ENCODE measurements around the gene TRDMT1.

The TRDMT1 gene

DNA sequence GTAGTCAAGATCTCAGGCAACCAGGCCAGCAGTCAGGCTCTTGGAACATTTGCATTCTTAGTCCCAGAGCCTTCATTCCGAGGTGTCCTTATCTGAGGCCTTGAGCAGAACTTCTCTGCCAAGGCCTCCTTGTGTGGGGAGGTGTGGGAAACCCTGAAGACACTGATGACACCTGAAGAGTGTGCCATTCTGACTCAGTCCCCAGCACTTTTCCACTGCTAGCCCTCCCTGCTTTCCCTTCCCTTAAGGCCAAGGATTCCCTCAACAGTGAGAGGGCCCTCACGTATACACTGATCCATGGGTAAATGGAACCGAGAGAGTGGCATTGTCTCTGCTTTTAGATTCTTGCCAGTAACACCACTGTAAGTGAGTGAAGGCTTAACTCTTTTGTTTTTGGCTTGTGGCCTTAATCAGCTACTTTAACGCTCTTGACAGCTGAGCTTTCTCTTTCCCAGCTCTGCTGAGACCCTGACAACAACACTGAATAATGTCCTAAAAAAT is 30.3 kb downstream of the TRDMT1 start:
- no peak for DNase-seq

DNA sequence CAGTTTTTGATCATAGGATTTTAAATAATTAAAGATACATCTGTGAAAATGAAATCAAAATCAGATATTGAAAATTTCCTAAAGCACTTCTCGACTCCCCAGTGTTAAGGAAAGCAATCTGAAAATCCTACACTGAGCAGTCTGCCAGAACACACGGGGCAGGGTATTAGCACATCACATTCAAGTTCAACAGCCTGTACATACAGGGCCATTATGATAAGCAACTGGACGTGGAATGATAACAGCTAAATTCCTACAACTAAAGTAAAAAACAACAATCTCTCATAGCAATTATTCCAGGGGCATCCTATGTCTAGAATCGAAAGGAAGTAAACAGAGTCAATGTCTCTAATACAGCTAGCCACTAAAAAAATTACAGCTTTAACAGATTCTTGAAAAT is 31.7 kb downstream of the TRDMT1 start:
- DNase-seq, result no peak

DNA sequence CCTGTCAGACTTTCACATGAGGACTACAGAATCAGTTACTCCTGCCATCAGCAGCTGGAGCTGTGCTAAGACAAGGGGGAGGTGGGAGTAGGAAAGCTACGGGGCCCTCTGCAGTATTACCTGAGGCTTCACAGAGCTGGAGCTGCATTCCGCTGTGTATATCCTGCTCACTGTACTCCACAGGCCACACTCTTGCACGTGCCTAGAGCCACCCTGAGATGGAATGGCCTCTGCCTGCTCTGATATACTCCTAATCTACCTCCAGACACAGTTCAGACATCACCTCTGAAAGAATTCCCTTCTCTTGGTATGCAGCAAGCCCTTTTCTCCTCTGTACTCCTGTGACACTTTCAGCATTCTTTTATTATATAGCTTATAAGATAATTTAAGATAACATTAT is 34.8 kb downstream of the TRDMT1 start:
- no peak for DNase-seq

DNA sequence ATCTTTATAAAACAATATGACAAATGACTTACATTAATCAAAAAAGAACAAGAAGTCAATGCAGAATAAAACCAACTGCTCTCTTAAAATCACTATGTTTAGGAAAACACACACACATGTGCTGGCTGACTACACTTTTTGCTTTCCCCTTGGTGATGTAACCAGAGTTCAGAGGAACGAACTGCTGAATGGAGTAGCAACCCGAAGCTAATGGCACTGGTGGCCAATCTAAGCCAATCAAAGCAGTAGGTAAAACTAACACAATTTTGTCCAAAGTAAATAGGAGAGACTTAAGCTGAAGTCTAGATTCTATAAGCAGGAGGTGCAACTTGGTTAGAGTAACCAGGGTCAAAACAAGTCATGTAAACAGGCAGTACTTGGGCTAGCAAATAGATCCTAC is 38.6 kb downstream of the TRDMT1 start:
- no peak for DNase-seq

DNA sequence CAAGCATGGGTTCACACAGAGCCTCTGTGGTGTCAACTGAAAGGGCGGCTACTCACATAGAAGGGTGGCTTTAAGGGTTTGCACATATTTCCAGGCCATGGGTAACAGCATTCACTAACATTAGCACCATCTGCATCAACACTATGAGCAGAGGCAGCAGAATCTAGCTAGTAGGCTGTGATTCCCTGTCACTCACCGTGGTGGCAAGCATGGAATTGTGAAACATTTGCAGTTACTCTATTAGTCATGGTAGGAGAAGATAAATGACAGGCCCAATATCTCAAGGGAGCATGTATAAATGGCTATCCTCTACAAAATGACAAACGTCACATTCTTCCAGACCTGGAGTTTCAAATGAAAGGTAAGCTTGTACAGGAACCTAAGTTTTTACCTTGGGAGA is 39.7 kb downstream of the TRDMT1 start:
- no peak for DNase-seq

DNA sequence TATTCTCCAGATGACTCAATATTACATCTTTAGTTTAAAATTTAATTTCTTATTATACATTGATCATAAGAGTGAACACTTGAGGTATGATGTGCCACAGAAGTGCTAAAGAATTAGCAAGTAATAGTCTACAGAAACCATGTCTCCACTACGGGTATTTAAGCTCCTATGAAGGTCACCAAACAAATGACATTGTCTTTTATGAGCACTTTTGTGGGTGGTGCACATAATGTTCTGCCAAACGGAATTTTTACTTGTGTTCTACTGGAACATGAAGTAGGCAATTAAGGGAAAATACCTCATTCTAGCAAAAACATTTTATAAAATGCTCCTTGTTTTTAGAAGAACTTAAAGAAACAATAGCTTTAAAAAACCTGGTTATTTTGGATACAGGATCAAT is 44.4 kb downstream of the TRDMT1 start:
- DNase-seq, result no peak

DNA sequence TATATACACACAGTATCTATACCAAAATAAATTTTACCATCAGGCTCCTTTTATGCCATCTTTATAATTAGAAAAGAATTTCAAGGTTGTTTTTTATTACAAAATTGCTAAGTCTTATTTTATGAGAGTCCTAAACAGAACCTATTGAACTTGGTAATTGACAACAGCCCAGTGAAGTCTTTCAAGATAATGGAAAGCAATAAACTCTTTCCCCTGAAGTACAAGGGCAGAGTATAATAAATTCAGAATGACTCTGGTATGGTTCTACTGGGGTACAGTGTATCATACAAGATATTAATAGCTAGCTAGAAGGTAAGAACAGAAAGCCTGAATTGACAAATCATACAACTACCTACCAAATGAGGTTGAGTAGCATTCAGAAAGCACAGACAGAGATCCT is 45.6 kb downstream of the TRDMT1 start:
- no peak for DNase-seq

DNA sequence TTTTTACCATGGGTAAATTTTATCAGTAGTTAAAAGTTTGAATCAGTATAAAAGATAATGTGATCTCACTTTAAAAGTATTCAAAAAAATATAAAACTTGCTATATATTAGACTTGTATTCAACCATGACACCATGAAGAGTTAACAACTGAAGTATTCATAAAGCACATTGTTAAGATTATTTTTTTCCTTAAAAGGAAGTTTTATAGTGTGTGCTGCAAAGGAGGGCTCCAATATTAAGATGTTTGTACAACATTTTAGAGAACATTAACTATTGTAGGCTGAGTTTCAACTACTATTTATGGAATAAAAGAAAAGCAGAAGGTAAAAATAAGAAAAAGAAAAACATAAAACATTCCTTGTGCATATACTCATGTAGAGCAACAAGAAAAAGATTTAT is 47.4 kb downstream of the TRDMT1 start:
- no peak for DNase-seq

DNA sequence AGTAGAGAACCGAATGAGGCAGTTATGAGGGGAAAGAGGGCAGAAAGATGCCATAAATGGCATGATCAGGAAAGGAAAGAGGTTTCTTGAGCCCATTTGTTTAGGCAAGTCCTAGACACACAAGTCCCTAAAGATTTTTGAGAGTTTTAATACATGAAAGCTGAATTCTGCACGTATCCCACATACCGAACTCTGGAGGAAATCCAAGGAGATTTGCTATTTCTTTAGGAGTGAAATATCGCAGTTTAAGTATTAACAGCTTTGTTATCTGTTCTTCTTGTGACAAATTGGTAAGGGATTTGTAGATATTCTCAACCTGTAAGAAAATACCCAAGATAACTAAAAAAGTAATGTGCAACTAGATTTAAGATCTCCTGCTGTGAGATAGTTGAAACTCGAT is 48.2 kb downstream of the TRDMT1 start:
- DNase-seq, result no peak

DNA sequence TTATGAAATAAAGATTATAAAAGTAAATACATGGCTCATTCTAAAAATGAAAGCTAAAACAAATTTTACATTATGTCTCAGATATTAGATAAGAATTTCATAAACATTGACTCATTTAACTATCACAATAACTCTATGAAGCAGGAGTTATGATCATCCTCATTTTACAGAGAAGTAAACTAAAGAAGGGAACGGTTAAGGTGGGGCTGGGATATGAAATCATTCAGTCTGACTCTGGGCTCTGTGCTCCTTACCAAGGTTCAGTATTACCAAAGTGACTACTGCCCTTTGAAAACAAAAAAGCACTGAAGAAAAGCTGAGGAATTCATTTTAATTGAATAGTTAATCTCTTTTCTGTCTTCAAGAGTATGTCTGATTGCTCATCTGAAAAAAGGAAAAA is 49.8 kb downstream of the TRDMT1 start:
- no peak for DNase-seq

DNA sequence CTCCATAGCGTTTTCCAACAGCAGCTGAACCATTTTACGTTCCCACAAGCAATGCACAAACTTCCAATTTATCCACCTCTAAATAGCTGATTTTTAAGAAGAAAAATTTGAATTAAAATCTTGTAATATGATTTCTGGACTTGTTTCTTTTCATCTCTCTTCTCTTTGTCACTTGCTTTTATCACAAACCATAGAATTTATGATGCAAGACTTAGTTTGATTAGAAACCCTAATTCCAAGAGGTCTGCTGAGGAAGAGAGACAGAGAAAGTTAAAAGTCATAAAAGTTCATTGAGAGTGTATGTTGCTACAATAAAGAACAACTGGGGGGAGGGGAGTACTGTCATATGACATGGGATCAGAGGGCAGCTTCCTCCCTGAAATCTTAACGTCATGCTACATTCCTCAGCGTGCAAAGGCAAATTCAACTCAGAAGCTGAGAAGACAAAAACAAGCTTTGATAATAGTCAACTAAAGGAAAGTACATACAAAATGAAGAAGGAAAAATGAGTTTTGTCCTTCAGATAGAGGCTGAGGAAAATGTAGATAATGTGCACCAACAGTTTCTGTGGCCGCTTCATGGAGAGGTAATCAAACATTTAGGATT is 53.5 kb downstream of the TRDMT1 start:
- DNase-seq, result no peak

DNA sequence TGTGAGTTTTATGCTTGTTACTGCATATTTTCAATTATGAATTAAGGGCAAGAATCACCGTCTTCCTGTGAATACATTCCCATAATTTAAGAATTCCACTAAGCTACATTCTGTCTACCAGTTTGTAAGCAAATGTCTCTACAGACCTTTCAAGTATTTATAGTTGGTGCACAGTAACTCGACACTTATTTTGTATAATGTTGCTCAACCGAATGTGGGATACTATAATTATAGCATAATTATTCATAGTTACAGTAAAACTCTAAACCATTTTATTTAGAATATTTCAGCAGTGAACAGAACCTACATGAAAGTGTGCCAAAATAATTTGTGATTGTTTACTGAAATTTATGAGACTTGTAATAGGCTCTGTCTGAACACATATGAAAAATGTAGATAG is 54.6 kb downstream of the TRDMT1 start:
- DNase-seq, result no peak

DNA sequence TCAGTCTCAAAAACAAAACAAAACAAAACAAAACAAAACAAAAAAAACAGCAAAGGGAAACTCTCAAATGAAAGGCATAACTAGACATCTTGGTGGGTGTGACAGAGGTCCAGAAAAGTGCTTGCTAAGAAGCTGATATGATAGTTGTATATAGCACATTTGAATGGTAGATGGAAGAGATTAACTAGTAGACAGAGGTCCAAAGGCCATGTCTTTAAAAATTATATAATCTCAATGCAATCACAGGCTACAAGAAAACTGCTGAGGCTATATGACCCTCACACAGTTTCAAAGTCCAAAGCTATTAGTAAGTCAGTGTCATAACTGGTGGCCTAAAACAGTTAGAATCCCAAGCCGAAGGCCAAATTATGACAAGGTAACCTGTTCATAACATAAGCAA is 56.2 kb downstream of the TRDMT1 start:
- DNase-seq, result no peak

DNA sequence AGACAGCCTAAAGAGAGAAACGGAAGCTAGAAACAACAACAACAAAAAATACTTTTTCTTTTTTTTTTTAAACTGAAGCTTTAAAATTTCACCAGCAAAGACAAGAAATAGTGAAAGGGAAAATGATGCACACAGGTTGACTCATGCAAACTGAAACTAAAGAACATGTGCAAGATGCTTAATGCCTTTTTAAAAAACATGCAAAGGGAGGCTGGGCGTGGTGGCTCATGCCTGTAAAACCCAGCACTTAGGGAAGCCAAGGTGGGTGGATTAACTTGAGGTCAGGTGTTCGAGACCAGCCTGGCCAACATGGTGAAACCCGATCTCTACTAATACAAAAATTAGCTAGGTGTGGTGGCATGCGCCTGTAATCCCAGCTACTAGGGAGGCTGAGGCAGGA is 56.7 kb downstream of the TRDMT1 start:
- no peak for DNase-seq

DNA sequence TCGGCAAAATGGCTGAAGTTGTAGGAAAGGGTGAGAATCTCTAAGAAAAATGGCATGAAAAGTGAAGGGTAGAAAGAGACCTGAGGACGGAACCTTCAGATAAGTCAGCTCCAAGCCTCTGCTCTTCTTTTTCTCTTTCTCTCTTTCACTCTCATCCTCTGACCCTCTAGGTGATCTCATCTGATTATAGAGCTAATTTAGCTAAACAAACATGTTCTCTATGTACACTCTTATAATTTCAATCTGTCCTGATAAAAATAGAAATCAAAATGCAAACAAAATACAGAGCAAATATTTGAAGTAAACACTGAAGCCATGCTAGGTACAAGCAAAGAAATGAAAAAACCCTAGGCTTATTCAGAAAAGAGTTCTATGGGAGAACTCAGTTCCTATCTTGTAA is 57.4 kb downstream of the TRDMT1 start:
- DNase-seq, result no peak

DNA sequence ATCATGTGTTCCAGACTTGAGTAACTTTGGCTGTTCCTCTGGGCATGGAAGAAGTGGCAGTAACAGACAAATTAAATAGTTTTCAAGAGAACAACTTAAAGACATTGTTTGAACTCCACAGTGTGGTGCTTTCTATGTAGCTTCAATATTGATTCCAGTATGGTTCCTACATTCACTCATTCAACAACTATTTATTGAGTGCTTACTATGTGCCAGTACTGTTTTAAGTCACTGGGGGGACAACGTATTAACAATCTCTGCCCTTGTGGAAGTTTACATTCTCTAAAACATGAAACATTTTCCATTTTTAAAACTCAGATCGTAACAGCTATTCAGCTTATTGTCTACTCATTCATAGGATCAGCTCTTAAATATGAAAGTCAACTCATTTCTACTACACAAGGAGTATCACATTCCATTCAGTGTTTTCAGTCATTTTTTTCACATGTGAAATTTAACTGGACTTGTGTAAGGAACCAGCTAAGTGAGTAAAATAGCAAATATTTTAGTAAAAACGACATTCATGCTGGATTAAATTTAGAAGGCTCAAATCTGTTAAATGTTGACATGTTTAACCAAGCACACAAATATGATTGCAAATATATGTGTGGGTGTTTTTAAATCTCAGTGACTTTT is 58.3 kb downstream of the TRDMT1 start:
- no peak for DNase-seq

DNA sequence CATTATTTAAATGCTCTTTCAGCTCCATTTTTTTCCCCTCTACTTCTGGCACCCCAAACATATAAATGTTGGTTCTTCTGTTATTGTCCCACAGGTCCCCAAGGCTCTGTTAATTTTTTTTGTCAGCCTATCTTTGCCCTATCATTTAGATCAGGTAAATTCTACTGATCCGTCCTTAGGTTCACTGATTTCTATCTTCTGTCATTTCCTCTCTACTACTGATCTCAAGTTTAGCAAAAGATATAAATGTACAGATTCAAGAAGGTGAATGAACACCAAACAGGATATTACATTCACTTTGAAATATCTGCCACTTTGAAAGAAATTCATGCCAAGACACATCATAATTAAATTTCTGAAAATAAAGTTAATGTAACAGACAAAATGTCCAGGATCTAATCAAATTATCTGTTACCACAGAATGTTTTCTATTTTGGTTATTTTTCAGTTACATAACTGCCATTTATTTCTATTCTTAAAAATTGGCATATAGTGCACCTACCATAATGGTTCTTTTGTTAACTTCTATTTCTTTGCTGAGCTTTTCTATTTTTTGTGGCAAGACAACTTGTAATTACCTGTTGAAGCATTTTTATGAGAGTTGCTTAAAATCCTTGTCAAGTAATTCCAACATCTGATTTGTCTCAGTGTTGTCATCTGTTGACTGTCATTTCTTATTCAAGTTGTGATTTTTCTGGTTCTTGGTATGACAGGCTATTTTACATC is 59.8 kb downstream of the TRDMT1 start:
- DNase-seq, result no peak

DNA sequence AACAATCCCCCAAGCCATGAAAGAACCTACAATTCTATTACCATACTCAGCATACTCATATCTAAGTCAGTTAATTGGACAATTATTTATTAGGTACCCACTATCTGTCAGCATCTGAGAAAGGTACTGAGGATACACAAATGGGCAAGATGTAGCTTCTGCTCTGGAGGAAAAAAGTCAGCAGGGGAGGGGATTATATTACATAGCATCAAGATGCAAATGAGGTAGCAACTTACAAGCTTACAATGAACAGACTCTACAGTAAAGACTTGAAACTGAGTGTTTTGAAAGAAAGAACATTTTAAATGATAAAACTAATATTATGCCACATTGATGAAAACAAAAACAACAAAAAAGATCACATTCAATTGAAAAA is 61.1 kb downstream of the TRDMT1 start:
- no peak for DNase-seq

DNA sequence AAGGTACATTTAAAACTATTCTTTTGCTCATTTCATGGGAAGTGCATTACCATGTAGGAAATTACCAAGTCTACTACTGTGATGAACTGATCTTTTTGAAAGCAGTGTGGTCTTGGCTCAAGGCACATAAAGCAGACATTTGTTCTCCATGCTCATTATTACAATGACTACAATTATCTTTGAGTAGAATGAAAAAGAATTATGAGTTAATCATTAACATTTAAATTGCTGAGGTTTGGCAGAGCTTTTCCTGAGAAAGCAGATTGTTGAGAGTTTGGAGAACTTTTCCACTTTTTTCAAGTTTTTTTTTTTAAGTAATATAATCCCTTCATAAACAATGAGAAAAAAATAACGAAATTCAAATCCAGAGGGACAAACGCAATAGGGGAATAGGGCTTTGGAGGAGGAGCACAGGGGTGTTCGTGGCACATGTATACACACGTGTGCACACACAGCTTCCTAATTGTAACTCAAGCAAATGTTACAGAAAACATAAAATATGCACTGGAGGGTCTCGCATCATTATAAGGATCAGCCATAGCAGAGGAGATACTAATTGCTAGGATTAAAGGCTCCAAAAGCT is 62.9 kb downstream of the TRDMT1 start:
- DNase-seq, result no peak

DNA sequence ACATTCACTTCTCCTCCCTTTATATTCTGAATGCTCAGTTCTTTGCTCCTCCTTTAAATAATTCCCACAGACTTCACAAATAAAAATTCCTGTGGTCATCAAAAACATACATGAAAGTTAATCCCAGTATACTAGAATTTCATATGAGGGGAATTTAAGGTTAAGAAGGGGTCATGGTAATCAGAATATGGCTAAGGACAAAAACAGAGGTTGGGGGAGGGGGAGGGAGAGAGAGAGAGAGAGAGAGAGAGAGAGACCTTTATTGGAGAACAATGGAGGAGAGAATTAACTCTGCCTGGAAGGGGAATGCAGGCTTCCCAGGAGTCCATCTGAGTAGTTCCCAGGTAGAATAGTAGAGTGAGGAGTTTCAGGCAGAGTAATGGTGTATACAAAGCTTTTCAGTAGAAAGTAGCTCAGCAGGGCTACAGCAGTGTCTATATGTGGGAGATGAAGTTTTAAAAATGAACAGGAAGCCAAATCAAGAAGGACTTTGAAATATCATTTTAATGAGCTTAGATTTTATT is 66.7 kb downstream of the TRDMT1 start:
- DNase-seq, result no peak

DNA sequence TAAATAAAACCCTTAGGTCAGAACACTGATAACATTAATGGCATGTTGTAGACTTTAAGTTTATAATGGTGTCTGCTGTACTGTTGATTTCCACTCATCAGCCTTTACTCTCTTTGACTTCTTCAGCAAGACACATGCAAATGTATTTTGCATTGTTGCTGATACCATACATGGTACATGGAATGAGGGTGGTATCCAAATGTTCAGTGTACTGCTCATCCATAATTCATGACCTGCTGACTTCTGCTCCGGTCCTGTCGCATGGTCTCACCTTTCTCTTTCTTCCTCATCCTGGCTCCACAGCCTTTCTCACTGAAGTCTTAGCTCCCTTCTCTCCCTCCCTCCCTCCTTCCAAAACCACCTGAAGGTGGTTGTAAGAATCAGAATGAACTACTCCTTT is 67.2 kb downstream of the TRDMT1 start:
- no peak for DNase-seq

DNA sequence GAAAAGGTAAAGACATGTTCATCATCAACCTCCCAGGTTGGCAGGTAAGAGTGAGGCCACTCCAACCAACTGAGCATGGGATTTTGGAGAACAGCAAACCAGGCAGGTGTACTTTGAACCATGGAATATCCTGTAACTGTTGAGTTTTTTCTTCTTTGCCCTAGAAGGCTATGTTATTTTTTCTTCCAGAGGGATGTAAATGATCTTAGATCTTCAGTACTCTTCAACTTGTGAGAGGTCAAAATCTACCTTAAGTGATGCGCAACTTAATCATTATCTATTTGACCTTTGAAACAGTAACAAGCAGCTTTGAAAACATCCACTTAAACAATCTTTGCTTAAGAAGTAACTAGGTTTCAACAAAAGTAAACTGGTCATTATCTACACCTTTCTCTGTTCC is 71.7 kb downstream of the TRDMT1 start, which contains the start of gene CUBN:
TSS of gene CUBN (minus strand) at position 71 of the 400 bp plus-strand sequence. CDS start at position 25, 46 bp downstream.
- DNase-seq, result no peak

DNA sequence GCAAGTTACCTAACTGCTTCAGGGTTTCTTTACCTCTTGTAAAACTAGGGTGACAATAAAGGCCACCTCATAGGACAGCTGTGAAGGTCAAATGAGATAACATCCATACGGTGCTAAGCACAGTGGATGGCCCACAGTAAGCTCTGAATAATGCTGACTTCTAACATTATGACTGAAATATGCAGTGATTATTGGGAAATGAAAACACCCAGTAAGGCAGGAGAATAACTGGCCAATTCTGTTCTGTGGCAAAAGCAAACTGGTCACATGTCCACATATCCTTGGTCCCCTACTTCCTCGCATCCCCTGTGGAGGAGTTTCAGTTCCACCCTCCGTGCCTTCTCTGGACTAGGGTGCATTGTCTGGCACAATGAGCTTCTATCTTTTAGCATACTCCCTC is 73.2 kb downstream of the TRDMT1 start:
- DNase-seq, result no peak

DNA sequence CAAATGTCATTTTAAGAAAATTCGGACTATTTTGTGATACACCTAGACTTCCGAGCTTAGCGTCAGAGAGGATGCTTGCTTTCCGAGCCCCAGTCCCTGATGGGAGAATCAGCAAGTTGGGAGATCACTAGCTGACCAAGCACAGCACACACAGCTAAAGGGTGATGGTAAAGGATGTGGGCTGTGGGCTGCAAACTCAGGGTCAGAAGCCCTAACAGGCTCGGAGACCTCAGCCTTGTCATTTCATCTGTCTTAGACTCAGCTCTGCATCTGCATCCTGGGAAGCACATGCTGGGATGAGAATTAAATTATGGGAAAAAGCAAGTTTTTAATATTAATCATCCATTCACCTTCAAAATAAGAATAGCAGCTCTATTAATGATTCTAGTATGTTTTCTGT is 75.1 kb downstream of the TRDMT1 start:
- no peak for DNase-seq
